GM18502 (cell line): ENCODE measurements around the gene TMEM272.
A peak's percentile ranks its signal among the peaks of the same experiment; 100 is the strongest.

Experiments
- ATAC-seq: cut with Tn5 transposase; IDR thresholded peaks from one replicate; pipeline ENCODE4 v1.9.1; 2021; ENCODE audit warnings: mild to moderate bottlenecking; ENCODE audit not compliant: unreplicated experiment, poor library complexity

The TMEM272 gene

DNA sequence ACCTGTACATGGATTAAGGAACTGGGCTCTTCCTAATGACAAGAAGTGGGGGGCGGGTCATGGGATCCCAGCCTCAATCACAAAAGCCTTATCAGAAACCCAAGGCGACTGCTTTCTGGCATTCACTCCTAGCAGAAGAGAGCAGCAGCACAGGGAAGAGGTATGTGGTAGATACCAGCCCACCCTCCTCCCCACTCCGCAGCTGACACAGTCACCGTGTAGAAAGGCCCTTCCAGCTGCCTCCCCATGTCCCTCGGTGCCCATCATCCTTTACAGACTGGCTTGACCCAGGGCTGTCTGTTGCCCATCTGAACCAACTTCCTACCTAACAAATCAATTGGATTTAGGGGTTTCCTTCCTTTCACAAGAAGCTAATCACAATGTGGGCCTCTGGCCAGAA, 37.9 kb downstream of the TMEM272 start:
- no peak for ATAC-seq

DNA sequence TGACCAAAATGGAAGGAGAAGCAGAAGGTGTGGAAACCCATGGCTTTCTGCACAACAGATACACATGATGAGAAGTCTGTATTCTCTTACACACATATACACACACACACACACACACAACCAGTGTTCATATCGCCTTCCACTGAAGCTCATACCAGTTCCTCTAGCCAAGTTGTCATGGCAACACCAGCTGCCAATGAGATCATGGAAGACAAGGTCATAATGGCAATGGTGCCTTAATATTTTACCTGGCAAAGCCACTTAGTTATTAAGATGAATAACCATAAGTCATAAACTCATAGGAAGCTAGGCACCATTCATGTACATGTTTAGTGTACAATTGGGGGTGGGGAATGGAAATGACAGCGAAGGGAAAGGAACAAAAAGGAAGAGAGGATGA, 38.4 kb downstream of the TMEM272 start:
- ATAC-seq, result no peak

DNA sequence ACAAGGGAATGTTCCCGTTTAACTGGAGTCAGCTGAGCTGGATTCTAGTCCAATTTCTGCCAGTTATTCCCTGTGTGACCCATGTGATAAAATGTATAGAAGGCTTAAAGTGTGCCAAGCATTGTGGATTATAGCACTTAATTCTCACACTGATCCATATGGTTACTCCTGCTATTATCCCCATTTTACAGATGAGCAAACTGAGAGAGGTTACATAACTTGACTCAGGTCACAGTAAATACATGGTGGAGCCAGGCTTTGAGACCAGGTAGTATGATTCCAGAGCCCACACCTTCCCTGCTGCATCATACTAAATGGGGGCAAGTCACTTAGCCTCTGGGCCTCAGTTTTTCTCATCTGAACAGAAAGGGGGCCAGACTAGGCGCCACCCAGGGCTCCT, 39.1 kb downstream of the TMEM272 start:
- no peak for ATAC-seq

DNA sequence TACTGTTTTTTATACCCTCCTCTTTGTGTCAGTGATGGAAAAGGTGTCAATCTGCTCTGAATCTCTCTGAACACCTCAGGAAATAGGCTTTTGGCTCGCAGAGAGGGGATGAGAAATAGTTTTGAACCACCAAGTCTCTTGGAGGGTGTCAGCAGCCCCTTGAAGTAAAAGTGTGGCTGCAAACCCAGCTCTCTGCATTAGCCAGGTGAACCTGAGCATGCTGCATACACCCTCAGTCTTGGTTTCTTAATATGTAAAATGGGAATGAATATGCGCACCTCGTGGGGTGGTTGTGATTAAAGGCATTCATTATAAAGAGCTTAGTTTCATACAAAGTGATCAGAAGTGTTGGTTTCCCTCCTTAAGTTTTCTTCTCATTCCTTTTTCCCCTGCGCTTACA, 39.7 kb downstream of the TMEM272 start:
- ATAC-seq, result no peak

DNA sequence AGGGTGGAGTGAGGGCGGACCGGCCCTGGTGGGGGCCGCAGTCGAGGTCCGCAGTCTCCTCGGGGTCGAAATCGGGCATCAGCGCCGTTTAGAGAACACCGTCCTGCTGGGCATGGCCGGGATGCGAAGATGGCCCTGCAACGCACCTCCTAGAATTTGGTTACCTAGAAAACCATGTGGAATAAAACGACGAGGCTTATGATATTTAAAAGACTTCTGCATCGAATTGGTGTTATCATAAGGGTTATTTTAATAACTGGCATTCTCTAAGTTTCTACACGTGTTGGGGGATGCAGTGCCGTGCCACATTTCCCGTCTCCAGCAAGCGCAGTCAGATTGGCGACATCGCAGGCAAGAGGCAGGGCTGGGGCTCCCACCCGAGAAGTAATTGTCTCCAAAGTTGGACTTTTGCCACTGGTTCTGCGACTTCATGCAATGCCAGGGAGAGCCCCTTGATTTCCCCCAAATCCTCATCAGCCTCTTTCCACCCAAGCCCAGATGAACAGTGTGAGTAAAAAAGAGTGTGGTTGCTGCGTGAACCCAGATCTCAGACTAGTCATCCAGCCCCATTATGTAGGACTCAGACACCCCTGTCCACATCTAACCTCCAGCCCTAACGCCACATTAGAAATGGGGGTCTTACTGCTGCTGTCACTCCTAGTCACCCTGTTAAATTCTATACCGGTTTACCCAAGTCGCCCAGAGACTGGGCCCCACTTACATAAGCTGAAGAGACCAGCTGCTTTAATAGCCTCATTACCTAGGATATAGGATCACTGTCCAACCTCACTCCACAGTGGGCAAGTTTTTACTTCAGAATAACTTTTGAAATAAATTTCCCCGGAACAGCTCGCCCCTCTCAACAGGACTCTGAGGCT, 40.4 kb downstream of the TMEM272 start:
- ATAC-seq, result peak; percentile 5

DNA sequence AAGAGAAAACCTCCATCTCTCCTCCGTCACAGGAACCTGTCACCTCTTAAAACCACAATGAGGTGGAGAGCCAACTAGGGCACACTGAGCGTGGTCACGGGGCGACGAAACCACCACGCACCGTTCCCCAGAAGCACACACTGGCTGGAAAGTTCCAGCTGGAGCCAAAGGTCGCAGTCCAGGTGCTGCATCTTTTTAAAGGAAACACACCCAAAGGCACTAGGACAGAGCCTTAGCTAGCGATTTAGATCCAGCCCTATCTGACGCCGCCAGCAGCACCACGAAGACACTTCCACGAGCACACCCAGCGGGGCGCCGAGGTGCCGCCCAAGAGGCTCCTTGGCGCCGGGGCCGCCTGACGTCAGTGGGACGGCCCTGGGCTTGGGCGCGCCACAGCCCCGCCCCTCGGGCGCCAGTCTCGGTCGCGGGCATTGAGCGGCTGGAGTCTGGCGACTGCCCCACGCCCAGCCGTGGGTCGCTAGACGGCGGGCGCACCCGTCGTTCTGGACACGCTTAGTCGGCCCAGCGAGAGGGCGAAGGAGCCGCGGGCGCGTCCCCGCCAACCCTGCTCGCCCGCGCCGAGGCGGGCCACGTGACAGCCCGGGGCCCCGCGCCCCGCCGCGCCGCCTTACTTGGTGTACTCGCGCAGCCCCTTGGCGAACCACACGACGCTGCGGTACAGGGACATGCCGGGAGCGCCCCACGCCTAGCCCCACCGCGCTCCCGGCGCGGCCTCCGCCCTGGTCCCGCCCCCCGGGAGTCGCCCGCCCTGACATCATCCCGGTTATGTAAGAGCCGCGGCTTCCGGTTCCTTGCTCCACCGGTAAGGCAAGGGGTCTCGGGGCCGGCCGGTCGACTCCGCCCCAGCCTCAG, 41.3 kb downstream of the TMEM272 start, which contains the start of gene DHRS12:
DHRS12 (minus strand) TSS at position 742 of the 873 bp plus-strand sequence. CDS start 4,504 bp downstream, outside the sequence.
- ATAC-seq, result peak; percentile 90

DNA sequence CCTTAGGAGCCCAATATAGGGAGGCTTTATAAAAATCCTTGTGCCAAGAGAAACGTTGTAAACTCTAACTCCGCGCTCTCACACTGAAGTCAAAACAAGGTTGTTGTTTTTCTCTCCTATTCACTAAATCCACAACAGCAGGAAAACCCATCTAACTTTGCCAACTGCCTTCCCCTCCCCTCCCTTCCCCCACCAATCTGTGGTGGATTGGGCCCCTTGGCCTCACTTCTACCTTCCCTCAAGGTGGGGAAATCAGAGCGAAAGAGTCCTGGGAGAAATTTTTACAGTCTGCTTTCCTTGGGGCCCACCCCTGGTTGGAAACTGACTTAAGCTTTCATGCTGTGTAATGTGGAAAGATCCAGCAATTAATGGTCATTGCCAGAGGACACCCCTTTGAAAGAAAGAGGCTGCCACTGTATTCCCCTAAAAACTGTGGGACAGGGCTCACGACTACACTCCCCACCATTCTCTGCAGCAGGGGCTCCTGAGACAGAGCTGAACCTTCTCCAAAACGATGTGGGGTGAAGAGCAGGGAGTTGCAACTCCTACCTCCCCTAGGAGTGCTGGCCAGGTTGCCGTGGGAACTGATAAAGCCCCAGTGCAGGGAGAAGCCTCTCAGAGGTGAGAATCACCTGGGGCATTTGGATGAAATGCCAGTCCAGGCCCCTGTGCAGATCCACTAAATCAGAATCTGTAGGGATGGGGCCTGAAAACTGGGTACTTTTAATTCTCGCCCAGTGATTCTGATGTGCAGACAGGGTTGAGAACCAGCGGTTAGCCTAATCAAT, 42.2 kb downstream of the TMEM272 start:
- no peak for ATAC-seq

DNA sequence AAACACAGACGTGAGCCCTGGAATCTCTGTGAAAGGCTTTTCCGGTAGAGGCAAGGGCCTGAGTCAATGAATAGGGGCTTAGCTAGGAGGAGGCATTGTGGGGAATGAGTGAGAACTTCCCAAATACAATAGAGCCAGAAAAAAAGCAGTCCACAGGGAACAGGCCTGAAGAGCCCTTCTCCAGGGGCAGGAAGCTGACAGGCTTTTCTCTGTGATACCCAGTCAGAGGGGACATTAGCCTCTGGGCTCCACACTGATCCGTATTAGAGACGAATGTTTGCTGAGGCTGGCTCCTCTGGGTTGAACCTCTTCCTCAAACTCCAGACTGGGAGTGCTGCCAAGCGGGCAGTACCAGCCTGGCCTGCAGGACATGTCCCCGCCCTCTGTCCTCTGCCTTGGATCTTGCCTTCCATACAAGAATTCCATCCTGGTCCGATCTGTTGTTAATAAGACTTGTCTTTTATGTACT, 43.3 kb downstream of the TMEM272 start:
- ATAC-seq, result no peak

DNA sequence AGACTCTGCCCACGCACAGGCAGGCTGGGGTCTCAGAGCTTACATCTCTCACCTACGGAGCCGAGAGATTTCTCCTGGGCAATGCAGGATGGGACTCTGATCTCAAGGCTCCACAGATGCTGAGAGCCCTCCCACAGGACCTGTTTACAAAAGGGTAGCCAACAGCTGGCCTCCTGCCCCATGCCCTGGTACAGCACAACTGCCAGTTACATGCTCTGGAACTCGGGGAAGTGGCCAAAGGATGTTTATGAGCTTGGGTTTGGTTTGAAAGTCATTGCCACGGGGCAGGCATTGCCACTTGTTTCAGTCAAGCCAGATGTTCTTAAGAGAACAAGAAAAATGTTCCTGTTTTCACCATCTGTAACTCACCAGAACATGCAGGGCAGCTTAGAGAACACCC, 44.5 kb downstream of the TMEM272 start:
- ATAC-seq, result no peak

DNA sequence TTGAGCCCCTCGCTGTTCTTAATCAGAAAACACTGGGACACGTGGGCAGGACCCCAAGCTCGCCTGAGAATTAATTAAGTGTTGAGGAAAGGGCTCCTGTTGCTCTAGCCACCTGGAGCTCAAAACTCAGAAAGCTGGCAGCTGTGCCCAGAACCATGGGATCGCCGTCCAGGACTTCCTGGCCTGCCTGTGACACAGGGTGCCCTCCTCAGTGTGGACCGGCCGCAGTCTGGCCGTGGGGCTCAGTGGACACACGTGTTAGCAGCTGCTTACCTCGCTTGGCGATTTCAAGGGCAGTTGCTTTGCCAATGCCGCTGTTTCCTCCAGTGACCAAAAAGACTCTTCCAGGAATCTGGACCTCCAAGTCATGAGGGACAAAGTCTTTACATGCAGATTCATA, 45.7 kb downstream of the TMEM272 start:
- ATAC-seq, result no peak

DNA sequence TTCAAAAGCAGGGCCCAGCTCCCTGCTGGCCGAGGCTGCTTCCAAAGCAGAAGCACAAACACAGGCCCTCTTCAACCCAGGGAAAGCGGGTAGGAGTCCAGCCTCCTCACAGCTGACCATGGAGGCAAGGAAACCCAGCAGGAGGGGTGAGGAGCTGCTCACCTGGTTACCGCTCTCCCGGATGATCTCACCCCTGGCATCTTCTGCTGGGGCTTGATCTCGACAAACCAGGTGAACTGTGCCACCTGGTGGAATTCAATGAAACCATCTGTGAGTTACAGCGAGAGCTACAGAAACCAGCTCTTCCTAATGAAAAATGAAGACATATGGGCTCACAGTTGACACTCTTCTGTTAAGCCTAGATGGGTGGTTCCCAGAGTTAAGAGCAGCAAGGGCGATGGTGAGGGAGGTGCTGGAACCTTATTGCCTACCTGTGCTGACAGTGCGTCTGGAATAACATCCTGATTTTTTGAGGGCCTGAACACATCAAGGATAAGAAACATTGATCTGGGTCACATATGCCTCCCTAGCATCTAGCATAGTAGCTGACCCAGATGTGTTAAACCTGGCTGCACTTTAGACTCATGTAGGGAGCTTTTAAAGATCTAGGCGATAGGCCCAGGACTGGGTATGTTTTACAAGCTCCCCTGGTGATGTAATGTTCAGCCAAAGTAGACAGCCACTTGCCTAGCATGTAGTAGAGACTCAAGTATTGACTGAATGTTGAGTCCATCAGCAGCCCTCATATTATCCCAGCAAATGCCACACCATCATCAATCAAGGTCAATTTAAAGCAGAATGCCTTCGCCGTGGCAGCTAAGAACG, 47.1 kb downstream of the TMEM272 start:
- ATAC-seq, result peak; percentile 55

DNA sequence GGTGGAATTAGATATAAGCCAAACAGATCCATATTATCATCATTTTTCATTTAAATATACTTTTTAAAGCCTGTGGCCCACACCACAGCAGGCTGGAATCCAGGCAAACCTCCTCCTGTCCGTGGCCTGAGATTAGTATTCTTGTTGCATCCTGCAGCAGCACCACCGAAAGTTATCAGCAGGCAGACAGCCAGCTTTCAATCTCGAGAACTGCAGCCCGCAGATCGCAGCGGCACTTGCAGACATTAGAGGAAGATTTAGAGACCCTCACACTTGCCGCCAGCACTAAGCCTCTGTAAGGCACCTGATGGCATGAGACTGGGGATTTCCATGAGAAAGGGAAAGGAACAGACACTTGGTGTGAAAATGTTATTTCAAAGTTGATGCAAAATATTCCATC, 48.4 kb downstream of the TMEM272 start:
- no peak for ATAC-seq

DNA sequence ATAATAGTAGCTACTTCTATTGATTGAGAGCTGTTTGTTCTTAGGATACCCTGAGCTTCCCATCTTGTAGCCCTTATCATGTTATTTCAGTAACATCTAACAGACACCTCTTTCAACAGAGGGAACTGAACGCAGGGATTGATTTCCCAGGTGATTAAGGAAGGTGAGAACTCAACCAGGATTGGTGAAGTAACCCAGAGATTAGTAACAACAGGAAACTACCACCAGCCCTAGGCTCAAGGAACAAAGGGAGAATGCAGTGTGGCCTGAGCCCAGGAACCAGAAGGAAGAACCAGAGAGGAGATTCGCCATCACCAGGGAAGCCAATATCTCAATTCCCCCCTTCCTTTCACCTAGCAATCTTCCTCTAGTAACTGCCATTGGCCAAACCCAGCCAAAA, 49.6 kb downstream of the TMEM272 start:
- ATAC-seq, result no peak

DNA sequence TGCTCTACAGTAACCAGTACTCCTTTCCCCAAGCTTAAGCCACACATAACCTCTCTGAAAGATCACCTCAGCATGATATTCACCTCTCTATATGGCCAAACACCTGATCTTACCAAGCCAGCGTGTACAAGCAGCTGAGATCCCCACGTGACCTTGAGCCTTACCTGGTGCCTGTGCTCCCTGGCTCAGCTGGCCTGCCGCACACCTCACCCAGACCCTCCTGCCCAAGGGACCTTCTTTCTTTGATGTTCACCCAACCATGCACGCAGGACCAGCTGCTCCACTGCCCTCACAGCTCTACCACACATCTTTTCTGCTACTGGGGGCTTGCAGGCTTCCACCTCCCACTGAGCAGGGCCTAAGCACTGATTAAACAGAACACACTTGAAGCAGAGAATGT, 50.0 kb downstream of the TMEM272 start:
- ATAC-seq, result no peak

DNA sequence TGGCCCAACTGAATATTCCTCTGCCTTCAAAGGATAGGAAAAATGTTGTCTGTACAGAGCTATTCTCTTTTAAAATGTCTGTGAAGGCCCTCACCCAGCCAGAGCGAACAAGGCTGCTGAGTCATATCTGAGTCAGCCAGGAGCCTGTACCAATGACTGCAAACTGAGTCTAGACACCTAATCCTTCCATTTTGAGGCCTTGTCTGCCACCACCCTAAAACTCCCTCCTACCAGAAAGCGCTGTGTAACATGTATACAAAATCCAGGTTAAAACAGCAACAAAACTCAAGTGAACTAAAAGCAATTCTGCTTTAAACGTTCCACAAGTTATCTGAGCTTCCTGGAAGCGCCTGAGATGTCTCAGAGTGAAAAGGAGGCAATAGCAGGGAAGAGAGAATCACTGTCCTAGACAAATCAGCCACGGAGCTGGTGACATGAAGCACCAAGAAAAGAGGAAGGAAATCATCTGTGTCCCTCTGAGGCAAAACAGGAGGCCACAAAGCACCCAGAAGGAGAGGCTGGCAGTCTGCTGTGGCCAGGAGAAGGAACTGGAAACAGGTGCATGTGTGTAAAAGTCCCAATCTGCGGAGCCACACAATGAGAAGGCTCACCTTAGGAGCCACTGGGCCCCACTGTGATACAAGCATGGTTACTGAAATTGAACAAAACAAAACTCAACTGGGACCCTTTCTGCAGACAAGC, 51.3 kb downstream of the TMEM272 start:
- ATAC-seq, result peak; percentile 74

DNA sequence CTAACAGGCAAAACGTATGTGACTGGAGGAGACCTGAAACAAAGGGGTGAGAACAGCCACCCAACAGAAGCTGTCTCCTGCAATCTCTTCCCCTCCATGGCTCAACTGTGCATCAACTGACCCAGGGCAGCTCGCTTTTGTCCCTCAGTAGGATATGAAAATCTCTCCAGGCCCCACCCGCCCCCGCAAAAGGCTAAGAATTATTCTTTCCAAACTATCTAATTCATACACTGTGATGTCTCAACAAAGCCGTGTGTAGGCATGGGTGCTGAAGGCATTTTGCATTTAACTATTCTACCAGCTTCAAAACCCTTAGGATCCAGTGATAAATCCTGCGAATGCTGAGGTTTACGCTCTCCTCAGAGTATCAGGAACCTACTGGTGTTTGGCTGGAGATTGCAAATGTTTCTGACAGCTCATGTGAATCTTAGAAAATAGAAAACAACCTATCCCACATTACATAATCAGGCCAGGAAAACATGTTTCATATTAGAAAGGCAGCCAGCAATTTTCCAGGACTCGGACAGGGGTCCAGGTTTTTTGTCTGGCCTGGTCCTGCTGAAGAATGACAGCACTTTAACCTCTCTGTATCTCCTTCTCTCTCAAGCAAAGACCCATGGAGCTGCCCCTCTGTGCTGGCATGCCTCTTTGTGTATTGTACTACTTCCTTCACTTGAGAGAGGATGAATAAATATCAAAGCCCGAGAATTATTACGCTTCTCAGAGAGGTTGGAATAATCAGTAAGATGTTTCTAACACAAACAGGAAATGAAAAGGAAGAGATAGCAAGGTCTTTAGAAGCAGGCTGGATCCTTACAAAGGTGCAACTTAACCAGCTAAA, 58.3 kb downstream of the TMEM272 start:
- ATAC-seq, result no peak

DNA sequence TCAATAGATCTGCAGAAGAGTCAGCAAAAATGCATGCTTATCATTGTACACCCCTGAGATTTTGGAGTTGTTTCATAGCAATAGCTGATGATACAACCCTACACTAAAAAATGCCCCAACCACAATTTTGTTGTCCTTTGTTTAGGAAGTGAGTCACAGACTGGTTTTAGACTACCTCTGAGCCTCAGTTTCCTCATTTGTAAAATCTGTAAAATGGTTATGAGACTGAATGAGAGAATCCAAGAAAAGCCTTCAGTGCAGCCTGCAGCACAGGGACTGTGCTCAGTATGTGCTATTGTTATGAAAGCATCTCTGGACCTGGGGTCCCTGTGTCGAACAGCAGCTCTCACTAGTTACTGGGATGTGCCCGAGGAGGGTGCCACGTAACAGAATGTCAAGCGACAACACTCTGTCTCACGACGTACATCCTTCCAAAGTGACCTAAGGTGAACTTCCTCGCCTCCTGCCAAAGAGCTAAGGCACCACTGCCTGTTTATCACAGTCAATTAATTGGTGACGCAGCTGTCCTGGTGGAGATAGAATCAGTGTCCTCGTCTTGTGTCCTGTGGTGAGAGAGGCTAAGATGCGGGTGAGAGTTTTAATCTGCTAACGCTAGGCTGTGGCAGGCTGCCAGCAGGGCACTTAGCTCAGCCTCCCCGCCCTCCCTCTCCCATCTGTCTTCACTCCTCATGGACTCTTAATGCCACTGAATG, 59.1 kb downstream of the TMEM272 start:
- ATAC-seq, result no peak
